Measurements from ENCODE around the gene HEPACAM.

The HEPACAM gene

DNA sequence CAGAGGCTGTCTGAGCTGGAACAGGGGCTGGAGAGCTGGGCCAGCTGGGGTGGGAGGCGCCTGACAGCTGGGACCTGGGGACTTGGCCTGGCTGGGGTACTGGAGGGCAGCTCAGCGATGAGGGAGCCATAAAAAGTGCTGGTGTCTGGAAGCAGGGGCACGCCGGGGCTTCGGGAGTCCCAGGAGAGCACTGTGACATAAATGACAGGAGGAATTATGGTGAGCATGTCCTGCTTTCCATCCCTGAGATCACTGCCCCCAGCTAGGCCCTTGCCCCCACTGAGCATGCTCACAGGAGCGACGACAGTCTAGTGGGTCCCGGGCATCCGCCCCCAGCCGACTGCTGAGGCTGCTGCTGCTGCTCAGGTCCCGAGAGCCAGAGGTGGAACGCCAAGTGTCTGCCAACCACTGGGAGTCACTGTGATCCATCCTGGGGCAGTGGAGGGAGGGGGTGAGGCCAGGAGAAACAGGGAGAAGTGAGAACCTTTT, 44.4 kb downstream of the HEPACAM start:
- no peak for TF ChIP-seq POLR2A (IDR thresholded peaks at IDR 0.05; ENCODE audit: low read depth, low read length)
- FAIRE-seq (no peak), DNase-seq (ENCODE audit: insufficient read length, low spot score) (no peak)

DNA sequence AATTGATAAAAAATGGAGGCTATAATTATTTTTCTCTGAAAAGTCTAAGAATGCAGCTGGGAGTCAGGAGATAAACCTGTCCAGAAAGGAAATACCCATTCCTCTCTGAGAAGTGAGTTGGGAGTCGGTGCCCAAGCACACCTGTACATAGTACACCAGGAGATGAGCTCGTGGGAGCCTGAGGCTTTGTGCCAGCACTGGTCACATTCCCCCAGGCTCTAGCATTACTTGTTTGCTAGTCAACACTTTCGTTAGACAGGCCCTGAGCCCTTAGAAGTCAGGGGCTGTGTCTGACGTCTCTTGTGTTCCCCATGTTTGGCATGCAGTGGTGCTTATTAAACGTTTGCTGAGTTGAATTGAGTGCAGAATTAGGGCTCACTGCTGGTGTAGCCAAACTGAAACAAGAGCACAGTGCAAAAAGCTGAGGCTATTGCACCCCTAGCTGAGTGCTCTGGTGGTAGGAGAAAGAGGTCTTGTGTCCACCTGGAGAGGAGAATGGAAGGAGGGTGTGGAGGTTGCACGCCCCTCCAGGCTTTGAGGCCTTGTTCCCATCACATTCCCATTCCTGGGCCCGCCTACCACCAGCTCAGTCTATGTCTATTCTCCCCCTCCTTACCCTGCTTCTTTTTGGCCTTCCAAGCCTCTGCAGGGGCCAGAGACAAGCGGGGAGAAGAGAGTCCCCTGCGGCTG, 45.0 kb downstream of the HEPACAM start:
- FAIRE-seq (no peak), DNase-seq (ENCODE audit: insufficient read length, low spot score) (no peak)
- no peak for TF ChIP-seq POLR2A (IDR thresholded peaks at IDR 0.05; ENCODE audit: low read depth, low read length)

DNA sequence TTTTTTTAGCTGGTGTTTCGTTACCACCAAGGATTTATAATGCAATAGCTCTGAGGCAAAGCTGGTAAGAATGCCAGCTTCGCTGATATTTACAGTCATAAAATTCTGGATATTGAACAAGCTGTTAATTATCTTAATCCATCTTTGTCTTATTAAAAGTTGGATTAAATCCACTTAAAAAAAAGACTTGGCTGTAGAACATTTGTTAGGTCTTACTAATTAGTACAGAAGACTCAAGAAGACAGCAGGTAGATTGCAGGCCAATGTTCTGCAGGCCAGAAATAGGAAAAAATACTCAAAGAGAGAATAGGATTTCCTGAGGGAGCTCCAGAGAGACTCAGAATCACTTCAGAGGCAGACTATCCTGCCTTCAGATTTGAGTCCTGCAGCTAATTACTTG, 45.7 kb downstream of the HEPACAM start:
- no peak for TF ChIP-seq POLR2A (IDR thresholded peaks at IDR 0.05; ENCODE audit: low read depth, low read length)
- no peak for DNase-seq (ENCODE audit: insufficient read length, low spot score)
- FAIRE-seq: no peak

DNA sequence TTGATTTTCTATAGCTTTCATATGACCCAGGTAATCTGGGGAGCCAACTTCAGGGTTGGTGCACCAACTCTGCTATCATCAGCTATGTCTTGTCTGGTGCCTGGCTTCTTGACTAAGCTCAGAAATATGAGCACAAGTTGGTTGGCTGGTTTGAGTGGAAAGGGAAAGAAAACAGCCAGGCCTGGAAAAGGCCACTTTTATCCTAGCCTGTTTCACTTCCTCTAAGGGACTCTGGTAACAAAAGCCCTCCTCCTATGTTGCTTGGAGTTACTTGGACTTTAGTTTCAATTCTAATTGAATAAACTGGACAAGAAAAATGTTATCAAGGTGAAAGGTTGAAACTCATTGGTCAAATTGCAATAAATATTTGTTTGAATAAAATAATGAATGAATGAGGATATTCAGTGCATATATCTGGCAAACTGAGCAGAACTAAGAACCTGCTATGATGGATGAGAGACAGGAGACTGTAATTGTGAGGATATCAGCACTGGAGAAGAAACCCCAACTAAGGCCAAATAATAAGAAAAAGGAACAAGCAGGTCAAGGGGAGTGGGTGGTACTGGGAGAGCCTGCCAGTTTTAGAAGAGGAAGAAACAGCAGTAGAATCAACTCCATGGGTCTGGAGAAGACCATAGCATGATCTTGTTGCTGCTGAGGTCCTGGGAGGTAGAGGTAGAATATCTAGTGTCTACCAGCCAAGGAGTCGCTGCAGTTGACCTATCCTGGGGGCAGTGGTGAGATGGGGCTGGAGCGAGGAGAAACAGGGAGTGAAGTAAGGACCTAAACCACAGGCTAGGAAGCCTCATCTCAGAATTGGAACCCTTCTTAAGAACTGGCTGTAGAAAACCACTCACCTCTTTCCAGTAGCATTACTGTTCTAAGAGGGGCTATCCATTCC, 46.4 kb downstream of the HEPACAM start:
- DNase-seq (ENCODE audit: insufficient read length, low spot score) (no peak), FAIRE-seq (no peak)
- no peak for TF ChIP-seq POLR2A (IDR thresholded peaks at IDR 0.05; ENCODE audit: low read depth, low read length)

DNA sequence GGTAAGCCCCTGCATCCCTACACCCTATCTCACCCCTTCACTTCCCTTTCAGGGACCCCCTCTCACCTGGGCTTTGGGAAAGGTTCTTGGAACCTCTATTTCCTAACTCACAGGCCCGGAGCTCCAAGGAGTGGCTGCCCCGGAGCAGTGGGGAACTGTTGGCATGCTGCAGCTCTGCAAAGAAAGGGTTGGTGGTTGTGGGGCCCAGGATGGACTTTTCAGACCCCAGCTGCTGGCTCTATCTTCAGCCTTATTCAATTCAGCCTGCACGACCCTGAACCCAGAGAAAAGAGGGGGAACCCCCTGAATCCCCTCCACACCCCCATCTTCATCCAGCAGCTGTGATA, 48.2 kb downstream of the HEPACAM start:
- DNase-seq (ENCODE audit: insufficient read length, low spot score) (no peak), FAIRE-seq (no peak)
- no peak for TF ChIP-seq POLR2A (IDR thresholded peaks at IDR 0.05; ENCODE audit: low read depth, low read length)

DNA sequence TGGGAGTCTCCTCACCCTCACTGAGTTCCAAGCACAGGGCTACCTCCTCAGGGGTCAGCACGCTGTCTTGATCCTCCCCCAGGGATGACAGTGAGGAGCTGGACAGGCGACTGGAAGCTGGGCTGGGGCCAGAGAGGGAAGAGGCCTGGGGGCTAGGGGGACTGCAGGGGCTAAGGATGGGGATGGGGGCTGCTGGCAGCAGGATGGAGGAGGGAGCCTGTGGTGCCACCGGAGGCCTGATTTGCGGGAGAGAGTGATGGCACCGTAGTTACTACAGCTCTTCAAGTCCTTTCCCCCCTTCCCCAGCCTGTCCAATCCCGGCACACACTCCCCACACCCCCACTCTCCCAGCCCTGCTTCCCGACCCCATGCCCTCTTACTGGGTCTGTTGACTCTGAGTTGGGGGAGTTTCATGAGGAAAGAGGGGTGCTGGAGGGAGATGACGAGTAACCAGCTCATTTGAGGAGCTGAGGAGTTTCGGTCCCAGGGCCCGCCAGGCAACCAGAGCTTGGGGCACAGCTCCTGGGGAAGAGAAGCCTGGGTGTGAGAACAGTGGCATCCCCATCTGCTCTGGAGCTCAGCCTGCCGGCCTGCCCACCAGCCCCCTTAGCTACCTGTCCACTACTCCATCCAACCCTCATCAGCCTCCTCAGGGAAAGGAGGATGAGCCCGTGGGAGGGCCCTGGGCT, 48.7 kb downstream of the HEPACAM start:
- DNase-seq (ENCODE audit: insufficient read length, low spot score) (no peak), FAIRE-seq (no peak)
- TF ChIP-seq POLR2A (IDR thresholded peaks at IDR 0.05; ENCODE audit: low read depth, low read length): no peak

DNA sequence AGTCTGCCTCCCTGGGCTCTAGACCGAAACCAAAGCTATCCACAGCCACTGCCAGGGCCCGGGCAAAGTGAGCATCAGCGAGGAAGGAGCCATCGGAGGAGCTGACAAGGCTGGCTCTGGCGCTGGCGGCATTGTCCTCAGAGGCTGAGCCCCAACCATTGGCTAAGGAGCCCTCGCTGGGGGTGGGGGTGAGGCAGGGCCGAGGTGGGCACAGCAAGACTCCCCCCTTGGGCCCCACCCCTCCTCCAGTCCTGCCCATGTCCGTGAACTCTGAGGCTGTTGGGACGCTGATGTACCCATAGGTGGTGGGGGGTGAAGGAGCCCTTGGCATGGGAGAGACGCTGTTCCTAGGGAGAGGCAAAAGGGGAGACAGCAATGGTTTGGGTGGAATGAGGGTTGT, 49.4 kb downstream of the HEPACAM start:
- FAIRE-seq: no peak
- no peak for DNase-seq (ENCODE audit: insufficient read length, low spot score)
- TF ChIP-seq POLR2A (IDR thresholded peaks at IDR 0.05; ENCODE audit: low read depth, low read length): no peak

DNA sequence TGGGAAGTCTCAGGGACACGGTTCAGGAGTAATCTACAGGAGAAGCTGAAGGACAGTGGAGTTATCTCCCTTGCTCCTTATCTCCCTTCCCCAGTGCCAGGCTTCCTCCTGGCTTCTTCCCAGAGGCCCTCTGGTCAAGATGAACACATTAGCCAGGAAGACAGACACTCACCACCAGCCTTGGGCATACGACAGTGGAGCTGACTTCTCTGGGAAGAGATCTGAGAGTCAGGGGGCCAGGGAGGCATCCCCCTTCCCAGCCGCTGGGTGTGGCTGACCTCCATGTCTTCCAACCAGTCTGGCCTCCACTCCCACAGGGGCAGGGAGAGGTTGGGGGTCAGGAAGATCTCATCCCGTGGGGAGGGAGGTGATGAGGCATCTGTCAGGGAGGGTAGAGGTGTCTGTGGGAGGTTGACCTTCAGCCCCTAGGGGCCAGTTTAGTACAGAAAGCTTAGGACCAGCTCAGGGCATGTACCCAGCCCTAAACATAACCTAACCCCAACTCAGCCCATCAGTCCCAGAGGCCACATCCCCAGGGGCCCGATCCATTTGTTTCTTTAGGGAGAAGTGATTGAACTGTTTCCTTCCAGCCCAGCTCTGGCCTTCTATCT, 50.9 kb downstream of the HEPACAM start:
- no peak for DNase-seq (ENCODE audit: insufficient read length, low spot score)
- TF ChIP-seq POLR2A (IDR thresholded peaks at IDR 0.05; ENCODE audit: low read depth, low read length): no peak
- FAIRE-seq: no peak

DNA sequence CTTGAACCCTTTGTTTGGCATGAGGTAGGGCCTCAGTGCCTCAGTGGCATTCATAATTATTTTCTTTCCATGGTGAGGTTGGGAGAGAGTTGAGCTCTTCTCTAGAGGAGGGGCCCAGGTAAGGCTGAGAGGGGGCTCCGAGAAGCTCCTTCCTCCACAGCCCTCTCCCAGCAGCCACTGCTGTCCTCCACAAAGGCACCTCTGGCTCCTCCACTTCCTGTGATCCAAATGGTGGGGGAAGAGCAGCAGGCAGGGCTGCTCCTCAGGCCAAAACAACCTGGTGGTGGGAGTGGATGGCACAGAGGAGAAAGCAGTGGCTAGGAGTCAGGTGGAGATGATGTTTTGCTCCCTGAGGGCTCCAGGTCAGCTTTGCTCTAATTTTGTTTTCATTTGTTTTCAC, 51.5 kb downstream of the HEPACAM start:
- FAIRE-seq: no peak
- DNase-seq (ENCODE audit: insufficient read length, low spot score): no peak
- TF ChIP-seq POLR2A (IDR thresholded peaks at IDR 0.05; ENCODE audit: low read depth, low read length): no peak

DNA sequence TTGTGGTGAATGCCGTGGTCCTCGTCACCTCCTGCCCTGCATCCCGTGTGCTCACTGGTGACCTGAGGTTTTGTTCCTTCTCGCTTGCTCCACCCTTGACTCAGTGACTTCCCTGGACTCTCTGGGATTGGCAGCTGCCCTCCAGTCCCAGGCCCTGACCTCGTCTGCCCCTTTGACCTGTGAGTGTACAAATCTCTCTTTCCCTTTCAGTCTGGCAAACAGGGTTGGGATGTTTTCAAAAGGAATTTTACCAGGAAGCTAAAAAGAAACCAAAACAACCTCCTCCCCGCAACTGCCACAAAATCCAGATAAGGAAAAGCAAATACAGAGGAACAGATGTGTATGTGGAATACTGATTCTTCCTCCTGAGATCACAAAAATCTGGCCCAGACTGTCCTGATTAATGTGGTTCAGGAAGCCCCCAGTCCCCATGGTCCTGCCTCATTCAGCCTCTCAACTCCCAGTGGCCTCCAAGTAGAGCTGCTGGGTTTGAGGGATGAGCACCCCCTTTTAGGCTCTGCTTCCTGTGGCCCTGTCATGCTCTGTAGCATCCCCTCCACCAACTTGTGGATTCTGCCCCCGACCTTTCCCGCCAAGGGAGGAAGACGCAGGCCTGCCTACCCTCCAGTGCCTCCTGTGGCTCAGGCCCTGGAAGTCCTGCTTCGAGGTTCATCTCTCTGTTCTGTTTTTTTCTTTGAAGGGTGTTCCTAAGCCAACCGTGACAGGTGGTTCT, 53.3 kb downstream of the HEPACAM start:
- FAIRE-seq (no peak), DNase-seq (ENCODE audit: insufficient read length, low spot score) (no peak)
- no peak for TF ChIP-seq POLR2A (IDR thresholded peaks at IDR 0.05; ENCODE audit: low read depth, low read length)

DNA sequence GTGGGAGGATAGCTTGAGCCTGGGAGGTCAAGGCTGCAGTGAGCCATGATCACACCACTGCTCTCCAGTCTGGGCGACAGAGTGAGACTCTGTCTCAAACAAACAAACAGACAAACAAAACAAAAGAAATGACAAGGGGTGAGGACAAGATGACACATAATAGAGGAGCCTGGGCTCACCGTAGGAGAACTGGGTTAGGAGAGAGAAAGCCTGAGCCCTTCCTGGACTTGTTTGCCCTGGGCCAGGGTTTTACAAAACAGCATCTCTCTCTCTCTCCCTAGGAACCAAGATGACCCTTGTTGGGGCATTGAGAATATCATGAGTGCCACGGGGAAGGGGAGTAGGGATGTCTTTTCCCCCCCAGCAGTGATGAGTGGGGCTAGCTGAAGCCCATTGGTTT, 54.9 kb downstream of the HEPACAM start:
- no peak for DNase-seq (ENCODE audit: insufficient read length, low spot score)
- FAIRE-seq: no peak
- no peak for TF ChIP-seq POLR2A (IDR thresholded peaks at IDR 0.05; ENCODE audit: low read depth, low read length)

DNA sequence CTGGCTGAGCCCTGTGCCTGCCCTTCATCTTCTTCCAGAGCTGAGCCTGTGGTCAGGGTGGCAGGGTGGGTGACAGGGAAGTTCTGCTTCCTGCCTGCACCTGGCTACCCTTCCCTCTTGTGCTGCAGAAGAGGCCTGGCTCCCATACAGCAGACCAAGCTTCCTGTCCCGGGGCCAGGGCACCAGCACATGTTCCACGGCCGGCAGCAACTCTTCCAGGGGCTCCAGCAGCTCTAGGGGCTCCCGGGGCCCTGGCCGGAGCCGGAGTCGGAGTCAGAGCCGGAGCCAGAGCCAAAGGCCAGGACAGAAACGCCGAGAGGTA, 55.6 kb downstream of the HEPACAM start:
- DNase-seq (ENCODE audit: insufficient read length, low spot score) (no peak), FAIRE-seq (no peak)
- TF ChIP-seq POLR2A (IDR thresholded peaks at IDR 0.05; ENCODE audit: low read depth, low read length): no peak

DNA sequence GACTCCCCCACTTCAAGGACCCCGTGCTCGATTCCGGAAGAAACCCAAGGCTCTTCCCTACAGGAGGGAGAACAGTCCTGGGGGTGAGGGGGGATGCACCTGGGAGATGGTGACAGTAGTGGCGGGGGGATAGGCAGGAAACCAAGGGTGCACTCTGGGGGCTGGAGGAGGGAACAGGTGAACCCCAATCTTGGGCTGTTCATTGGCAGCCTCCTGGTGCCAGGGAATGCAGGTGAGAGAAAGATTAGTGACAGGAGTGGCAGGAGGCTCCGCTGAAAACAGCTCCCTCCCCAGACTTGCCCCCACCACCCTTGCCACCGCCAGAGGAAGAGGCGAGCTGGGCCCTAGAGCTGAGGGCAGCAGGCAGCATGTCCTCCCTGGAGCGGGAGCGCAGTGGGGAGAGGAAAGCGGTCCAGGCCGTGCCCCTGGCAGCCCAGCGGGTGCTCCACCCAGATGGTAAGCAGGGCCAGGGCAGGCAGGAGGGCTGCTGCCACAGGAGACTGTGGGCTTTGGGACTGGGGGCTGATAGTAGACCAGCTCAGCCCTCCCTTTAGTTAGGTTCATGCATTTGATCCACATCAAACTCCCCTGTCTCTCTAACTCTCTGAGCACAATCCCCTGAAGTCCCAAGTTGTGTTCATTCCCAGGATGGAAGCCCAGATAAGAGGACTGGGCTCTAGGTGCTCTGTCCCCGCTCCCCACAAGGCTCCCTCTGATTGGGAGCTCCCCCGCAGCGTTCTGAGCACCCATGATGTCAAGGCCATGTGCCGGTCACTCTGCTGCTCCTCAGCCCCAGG, 56.2 kb downstream of the HEPACAM start:
- TF ChIP-seq POLR2A (IDR thresholded peaks at IDR 0.05; ENCODE audit: low read depth, low read length): no peak
- DNase-seq (ENCODE audit: insufficient read length, low spot score) (no peak), FAIRE-seq (no peak)
